Uterus (tissue), 4 donors: ENCODE measurements around the gene GPRASP3. TPM values are rescaled to one million over a fixed set of nuclear protein-coding genes. Genes with fewer than 3 reads are reported as not detected.
"Not testable (repeated sequence)": the region's sequence is repeated elsewhere in the genome, so short reads cannot be mapped to it uniquely, and the experiment has no call there.

Experiments
- DNase-seq, 2 donors: peaks; one replicate each; pipeline ENCODE4 v3.0.0-alpha.2; 2019 to 2020
- H3K27ac ChIP-seq, 2 donors: fragments of 200-600 bp; sonication (generic); 1 replicate in 1 of 2; 2 replicates in 1 of 2; pipeline ENCODE4 v1.5.1; 2016 to 2018
- H3K27me3 ChIP-seq, 2 donors: fragments of 200-600 bp; sonication (generic); one replicate each; pipeline ENCODE4 v1.5.1; 2018 to 2019; ENCODE audit warnings: control low read depth in 1 of 2
- H3K36me3 ChIP-seq, 2 donors: fragments of 200-600 bp; sonication (generic); one replicate each; pipeline ENCODE4 v1.5.1; 2019; ENCODE audit warnings: control low read depth in 1 of 2
- H3K4me1 ChIP-seq, 2 donors: fragments of 200-600 bp; sonication (generic); one replicate each; pipeline ENCODE4 v1.5.1; 2018 to 2019; ENCODE audit warnings: control low read depth in 1 of 2
- H3K4me3 ChIP-seq, 2 donors: fragments of 200-600 bp; sonication (generic); 1 replicate in 1 of 2; 2 replicates in 1 of 2; pipeline ENCODE4 v1.5.1; 2018 to 2019; ENCODE audit warnings: mild to moderate bottlenecking in 1 of 2
- H3K9me3 ChIP-seq, 2 donors: fragments of 200-600 bp; sonication (generic); one replicate each; pipeline ENCODE4 v1.5.1; 2019; ENCODE audit warnings: control low read depth in 1 of 2
- CTCF ChIP-seq, 4 experiments: fragments of 200-600 bp in 2 of 4; fragments of 450-650 bp in 2 of 4; sonication (generic) in 2 of 4; IDR thresholded peaks; one replicate each; pipeline ENCODE4 v1.5.1; 2016 to 2019; ENCODE audit warnings: antibody characterized with exemption in 4 of 4, mild to moderate bottlenecking in 2 of 4, moderate library complexity in 1 of 4
- POLR2A ChIP-seq, 2 donors: fragments of 450-650 bp; IDR thresholded peaks; one replicate each; pipeline ENCODE4 v1.6.1; 2016; ENCODE audit warnings: antibody characterized with exemption in 2 of 2, mild to moderate bottlenecking in 1 of 2, moderate library complexity in 1 of 2
- intact Hi-C: fragments of 100-400 bp; cut with DNase I; formaldehyde crosslinking; loops from one replicate; pipeline ENCODE4 v1.15.1; 2023; ENCODE audit warnings: low total_unique reads
- total RNA-seq, 4 donors: library from RNA; depleted of rRNA in 3 of 4; stranded (reverse); fragments of >200 nt in 3 of 4; gene quantifications; one replicate each; pipeline versions ENCODE4 v1.1.0 to v1.2.4, GENCODE V29; 2014 to 2023
- donor health status: DM: yes; HTN: yes; CAD: no.

Gene GPRASP3
- total RNA-seq, 4 donors from 2014 or later = 2.4 to 26.2 (median 11.9) TPM

- DNase-seq = peak; percentile 68 to 79
- intact Hi-C loops = no loop called here
- peak overlapping the region; percentile 85 to 91 for H3K27ac ChIP-seq
Measured at GRCh38 chrX:102712981-102713625, 7.4 kb upstream of the GPRASP3 start.

GRCh38 chrX:102714994-102715393 lies 5.5 kb upstream of the GPRASP3 start:
- Histone ChIP-seq H3K4me1 (no peaks in the 10 kb centered on the region), H3K27me3 (no peaks in the 10 kb centered on the region), H3K4me3 (no peak overlapping the region), H3K9me3 (no peaks in the 10 kb centered on the region), H3K27ac (no peak overlapping the region), H3K36me3 (no peaks in the 10 kb centered on the region)
- DNase-seq = no peak
- TF ChIP-seq CTCF (IDR thresholded peaks at IDR 0.05) (no peak), POLR2A (IDR thresholded peaks at IDR 0.05) (no peak)
- intact Hi-C loops = no loop called here

More at GRCh38 chrX:102712981-102713625, 7.4 kb upstream of the GPRASP3 start:
- H3K27me3 ChIP-seq = no peaks in the 10 kb centered on the region
- no peaks in the 10 kb centered on the region for H3K4me1 ChIP-seq
- TF ChIP-seq CTCF (IDR thresholded peaks at IDR 0.05) (peak; percentile 45 to 73 (median 58)), POLR2A (IDR thresholded peaks at IDR 0.05) (no peak)
- H3K4me3 ChIP-seq = peak overlapping the region; percentile 49 to 62
- H3K36me3 ChIP-seq = no peaks in the 10 kb centered on the region
- H3K9me3 ChIP-seq = no peaks in the 10 kb centered on the region

- H3K27ac ChIP-seq = no peak overlapping the region
- H3K4me1 ChIP-seq = no peaks in the 10 kb centered on the region
- TF ChIP-seq CTCF (IDR thresholded peaks at IDR 0.05) = no peak
- TF ChIP-seq POLR2A (IDR thresholded peaks at IDR 0.05) = no peak
- no peaks in the 10 kb centered on the region for H3K36me3 ChIP-seq
- no peak for DNase-seq
- intact Hi-C loops = no loop called here
- no peak overlapping the region for H3K4me3 ChIP-seq
- H3K9me3 ChIP-seq = no peaks in the 10 kb centered on the region
- no peaks in the 10 kb centered on the region for H3K27me3 ChIP-seq
Measured at GRCh38 chrX:102715967-102716366, 4.6 kb upstream of the GPRASP3 start.

GRCh38 chrX:102721169-102721506 lies 595 bp downstream of the GPRASP3 start:
- H3K4me1 ChIP-seq, DNase-seq, H3K36me3 ChIP-seq, H3K9me3 ChIP-seq, H3K27me3 ChIP-seq, intact Hi-C loops: not testable (repeated sequence)
- peak overlapping the region; percentile 38 for H3K4me3 ChIP-seq
- H3K27ac ChIP-seq = peak overlapping the region in 1 of 2 donors; percentile 62

GRCh38 chrX:102723456-102723855 lies 2.9 kb downstream of the GPRASP3 start:
- intact Hi-C loops = no loop called here
- Histone ChIP-seq H3K36me3 (no peaks in the 10 kb centered on the region), H3K9me3 (no peaks in the 10 kb centered on the region), H3K4me1 (no peaks in the 10 kb centered on the region), H3K4me3 (no peak overlapping the region), H3K27me3 (no peaks in the 10 kb centered on the region), H3K27ac (no peak overlapping the region)
- DNase-seq = no peak
- TF ChIP-seq POLR2A (IDR thresholded peaks at IDR 0.05) (no peak), CTCF (IDR thresholded peaks at IDR 0.05) (no peak)

GRCh38 chrX:102727761-102728160 lies 7.2 kb downstream of the GPRASP3 start:
- no peaks in the 10 kb centered on the region for H3K9me3 ChIP-seq
- TF ChIP-seq CTCF (IDR thresholded peaks at IDR 0.05) (no peak), POLR2A (IDR thresholded peaks at IDR 0.05) (no peak)
- H3K4me1 ChIP-seq = no peaks in the 10 kb centered on the region
- intact Hi-C loops = no loop called here
- no peak for DNase-seq
- no peaks in the 10 kb centered on the region for H3K27me3 ChIP-seq
- no peaks in the 10 kb centered on the region for H3K36me3 ChIP-seq
- no peak overlapping the region for H3K27ac ChIP-seq
- H3K4me3 ChIP-seq = no peak overlapping the region
